MM.1S (cell line): Measurements from ENCODE around the gene MEG3.

Experiments used
- DNase-seq: peaks from one replicate; pipeline ENCODE4 v3.0.0-alpha.2; 2015
- H2AFZ ChIP-seq: fragments of 300-600 bp; sonication (generic); 2 replicates; pipeline ENCODE4 v1.6.0; 2016; ENCODE audit warnings: antibody characterized with exemption, low read length
- H3F3A ChIP-seq: fragments of 300-600 bp; sonication (generic); 2 replicates; pipeline ENCODE4 v1.6.1; 2016; ENCODE audit warnings: mild to moderate bottlenecking, antibody characterized with exemption, low read length, moderate library complexity, mixed read lengths; ENCODE audit not compliant: insufficient read depth
- H3K27ac ChIP-seq: fragments of 300-600 bp; sonication (generic); 2 replicates; pipeline ENCODE4 v1.5.1; 2016; ENCODE audit warnings: mild to moderate bottlenecking, low read length
- H3K27me3 ChIP-seq: fragments of 300-600 bp; sonication (generic); replicated peaks from 2 replicates; pipeline ENCODE4 v1.6.0; 2016; ENCODE audit warnings: low read length; ENCODE audit not compliant: insufficient read depth
- H3K36me3 ChIP-seq: fragments of 300-600 bp; sonication (generic); replicated peaks from 2 replicates; pipeline ENCODE4 v1.6.1; 2016; ENCODE audit warnings: mild to moderate bottlenecking, low read length, mixed read lengths; ENCODE audit not compliant: insufficient read depth
- H3K4me1 ChIP-seq: fragments of 300-600 bp; sonication (generic); 2 replicates; pipeline ENCODE4 v1.6.1; 2016; ENCODE audit warnings: low read length, mixed read lengths
- H3K4me2 ChIP-seq: fragments of 300-600 bp; sonication (generic); 2 replicates; pipeline ENCODE4 v1.6.0; 2016; ENCODE audit warnings: low read depth, low read length
- H3K4me3 ChIP-seq: fragments of 300-600 bp; sonication (generic); 2 replicates; pipeline ENCODE4 v1.5.1; 2016; ENCODE audit warnings: low read length, mixed read lengths
- H3K79me2 ChIP-seq: fragments of 300-600 bp; sonication (generic); 2 replicates; pipeline ENCODE4 v1.6.1; 2016; ENCODE audit warnings: mixed run types, low read length, mixed read lengths
- H3K9ac ChIP-seq: fragments of 300-600 bp; sonication (generic); 2 replicates; pipeline ENCODE4 v1.6.1; 2016; ENCODE audit warnings: low read length, mixed read lengths
- H3K9me2 ChIP-seq: fragments of 300-600 bp; sonication (generic); replicated peaks from 2 replicates; pipeline ENCODE4 v1.6.1; 2016; ENCODE audit warnings: mild to moderate bottlenecking, low read length, mixed read lengths; ENCODE audit not compliant: insufficient read depth
- H3K9me3 ChIP-seq: fragments of 300-600 bp; sonication (generic); replicated peaks from 2 replicates; pipeline ENCODE4 v1.6.1; 2016; ENCODE audit warnings: mild to moderate bottlenecking, low read length, mixed read lengths; ENCODE audit not compliant: insufficient read depth
- H4K20me1 ChIP-seq: fragments of 300-600 bp; sonication (generic); 2 replicates; pipeline ENCODE4 v1.6.1; 2016; ENCODE audit warnings: mild to moderate bottlenecking, low read length, moderate library complexity, mixed read lengths; ENCODE audit not compliant: insufficient read depth
- CTCF ChIP-seq: fragments of 300-600 bp; sonication (generic); IDR thresholded peaks from 2 replicates; pipeline ENCODE4 v1.5.1; 2016; ENCODE audit warnings: antibody characterized with exemption, low read length, mixed read lengths
- EZH2 ChIP-seq: fragments of 300-600 bp; sonication (generic); optimal IDR thresholded peaks from 2 replicates; pipeline ENCODE3; 2017; ENCODE audit warnings: low read depth, mild to moderate bottlenecking, antibody characterized with exemption, low read length, mixed read lengths
- EZH2phosphoT487 ChIP-seq: fragments of 300-600 bp; sonication (generic); IDR thresholded peaks from 2 replicates; pipeline ENCODE4 v1.6.1; 2018; ENCODE audit warnings: antibody characterized with exemption, low read length

The MEG3 gene

GRCh38 chr14:100838493-100839314 is 12.8 kb downstream of the MEG3 start:
- Histone ChIP-seq H3K79me2 (no peaks in the 10 kb centered on the region), H3K9me3 (no peaks in the 10 kb centered on the region), H3F3A (no peaks in the 10 kb centered on the region), H3K36me3 (no peaks in the 10 kb centered on the region), H3K9me2 (no peaks in the 10 kb centered on the region), H2AFZ (no peak overlapping the region), H3K4me1 (no peaks in the 10 kb centered on the region), H3K9ac (no peak overlapping the region), H3K27ac (no peak overlapping the region), H3K27me3 (peaks cover 65% of the 10 kb centered on the region), H3K4me3 (no peak overlapping the region), H4K20me1 (no peaks in the 10 kb centered on the region), H3K4me2 (no peak overlapping the region)
- TF ChIP-seq EZH2 (no peak), EZH2phosphoT487 (no peak), CTCF (no peak)
- DNase-seq = no peak

GRCh38 chr14:100839315-100839585 is 13.3 kb downstream of the MEG3 start:
- H3K9ac ChIP-seq = no peak overlapping the region
- no peaks in the 10 kb centered on the region for H3K79me2 ChIP-seq
- DNase-seq = no peak
- H4K20me1 ChIP-seq = no peaks in the 10 kb centered on the region
- no peak overlapping the region for H3K4me3 ChIP-seq
- TF ChIP-seq EZH2 (no peak), CTCF (no peak), EZH2phosphoT487 (no peak)
- peaks cover 68% of the 10 kb centered on the region for H3K27me3 ChIP-seq
- H3K9me3 ChIP-seq = no peaks in the 10 kb centered on the region
- no peaks in the 10 kb centered on the region for H3F3A ChIP-seq
- H3K27ac ChIP-seq = no peak overlapping the region
- no peaks in the 10 kb centered on the region for H3K4me1 ChIP-seq
- no peak overlapping the region for H3K4me2 ChIP-seq
- H3K36me3 ChIP-seq = no peaks in the 10 kb centered on the region
- no peak overlapping the region for H2AFZ ChIP-seq
- H3K9me2 ChIP-seq = no peaks in the 10 kb centered on the region

GRCh38 chr14:100839681-100840111 is 13.8 kb downstream of the MEG3 start:
- TF ChIP-seq CTCF = no peak
- TF ChIP-seq EZH2phosphoT487 = no peak
- no peak for TF ChIP-seq EZH2
- no peak overlapping the region for H2AFZ ChIP-seq
- H4K20me1 ChIP-seq = no peaks in the 10 kb centered on the region
- H3K4me2 ChIP-seq = no peak overlapping the region
- H3K9ac ChIP-seq = no peak overlapping the region
- H3F3A ChIP-seq = no peaks in the 10 kb centered on the region
- H3K9me2 ChIP-seq = no peaks in the 10 kb centered on the region
- H3K27me3 ChIP-seq = peaks cover 69% of the 10 kb centered on the region
- no peak overlapping the region for H3K4me3 ChIP-seq
- no peak for DNase-seq
- H3K27ac ChIP-seq = no peak overlapping the region
- H3K36me3 ChIP-seq = no peaks in the 10 kb centered on the region
- H3K4me1 ChIP-seq = no peaks in the 10 kb centered on the region
- no peaks in the 10 kb centered on the region for H3K79me2 ChIP-seq
- no peaks in the 10 kb centered on the region for H3K9me3 ChIP-seq
